Adrenal gland (tissue), 12 donors: ENCODE measurements around the gene SPATS2. TPM values are rescaled to one million over a fixed set of nuclear protein-coding genes. Genes with fewer than 3 reads are reported as not detected.

ENCODE experiments used
- DNase-seq, 7 donors: peaks; one replicate each; pipeline ENCODE4 v3.0.0-alpha.2; 2019 to 2020
- H3K27ac ChIP-seq, 5 donors: fragments of 200-600 bp; sonication (generic) in 4 of 5; 1 replicate in 3 of 5; 2 replicates in 2 of 5; pipeline versions ENCODE4 v1.5.1 to v1.8.0; 2016 to 2020; ENCODE audit warnings: mild to moderate bottlenecking in 1 of 5
- H3K27me3 ChIP-seq: fragments of 200-600 bp; 2 replicates; pipeline ENCODE4 v1.8.0; 2021
- H3K36me3 ChIP-seq, 2 donors: fragments of 200-600 bp; replicated peaks in 1 of 2; 1 replicate in 1 of 2; 2 replicates in 1 of 2; pipeline versions ENCODE4 v1.5.1 to v1.8.0; 2018 to 2022
- H3K4me1 ChIP-seq, 2 donors: fragments of 200-600 bp; replicated peaks in 1 of 2; 1 replicate in 1 of 2; 2 replicates in 1 of 2; pipeline versions ENCODE4 v1.5.1 to v1.8.0; 2018 to 2021
- H3K4me3 ChIP-seq, 4 donors: fragments of 200-600 bp; sonication (generic) in 3 of 4; one replicate each; pipeline ENCODE4 v1.5.1; 2016 to 2018
- H3K9me3 ChIP-seq, 3 donors: fragments of 200-600 bp; sonication (generic) in 1 of 3; replicated peaks in 1 of 3; 1 replicate in 2 of 3; 2 replicates in 1 of 3; pipeline versions ENCODE4 v1.5.1 to v1.8.0; 2016 to 2021
- POLR2A ChIP-seq, 2 donors: fragments of 450-650 bp; IDR thresholded peaks; one replicate each; pipeline ENCODE4 v1.6.1; 2017; ENCODE audit warnings: antibody characterized with exemption in 2 of 2, mild to moderate bottlenecking in 2 of 2, moderate library complexity in 1 of 2
- WGBS, 4 donors: extraction: QIAGEN DNeasy Blood & Tissue Kit in 2 of 4; methylation state at CpG; one replicate each; pipeline versions ENCODE4 v1.1.5 to v1.1.7; 2013 to 2017; 5-methylcytosine and 5-hydroxymethylcytosine counted together
- intact Hi-C, 2 donors: fragments of 100-400 bp; cut with DNase I; formaldehyde crosslinking; loops; one replicate each; pipeline versions ENCODE4 v1.14.1 to v1.15.0; 2022 to 2023
- polyA plus RNA-seq, 3 donors: library from polyadenylated mRNA; stranded (reverse); fragments of 200-250 nt in 2 of 3; fragments of 350-450 nt in 1 of 3; fragmentation: Illumina TruSeq in 1 of 3; extraction: RNeasy Lipid Tissue Mini Kit (QIAGEN cat#74804) in 1 of 3; gene quantifications; one replicate each; pipeline ENCODE4 v1.2.3, GENCODE V29; 2013 to 2014
- total RNA-seq, 9 donors: library from RNA; depleted of rRNA in 4 of 9; stranded (reverse); fragments of >200 nt in 4 of 9; fragments of 120-200 nt in 1 of 9; fragmentation: NEBNext Ultra II Directional in 1 of 9; extraction: Animal tissue kit (Norgen Biotek cat#: 25700) in 1 of 9; gene quantifications; one replicate each; pipeline versions ENCODE4 v1.1.0 to v1.2.4, GENCODE V29; 2013 to 2023
- TF ChIP-seq, protein P1 (sequence below), 6 experiments: fragments of 450-650 bp in 4 of 6; fragments of 200-600 bp in 2 of 6; sonication (generic) in 1 of 6; IDR thresholded peaks; 1 replicate in 5 of 6; 2 replicates in 1 of 6; pipeline versions ENCODE4 v1.5.1 to v1.8.0; 2016 to 2021; ENCODE audit warnings: antibody characterized with exemption in 6 of 6, mild to moderate bottlenecking in 2 of 6, moderate library complexity in 1 of 6
- donor health status: healthy with polysubstance abuse.
- donor health status: Bipolar disorder and iron deficiency.
- donor health status: DM: yes; HTN: yes; CAD: no.
- donor health status: DM: no; HTN: no; CAD: no.
- donor health status: DM: no; HTN: no; CAD: no.
- donor health status: DM: yes; HTN: yes; CAD: no.

The SPATS2 gene
- total and polyA plus RNA-seq, 12 donors: 4.9 to 23.1 (median 15.1) TPM

DNA sequence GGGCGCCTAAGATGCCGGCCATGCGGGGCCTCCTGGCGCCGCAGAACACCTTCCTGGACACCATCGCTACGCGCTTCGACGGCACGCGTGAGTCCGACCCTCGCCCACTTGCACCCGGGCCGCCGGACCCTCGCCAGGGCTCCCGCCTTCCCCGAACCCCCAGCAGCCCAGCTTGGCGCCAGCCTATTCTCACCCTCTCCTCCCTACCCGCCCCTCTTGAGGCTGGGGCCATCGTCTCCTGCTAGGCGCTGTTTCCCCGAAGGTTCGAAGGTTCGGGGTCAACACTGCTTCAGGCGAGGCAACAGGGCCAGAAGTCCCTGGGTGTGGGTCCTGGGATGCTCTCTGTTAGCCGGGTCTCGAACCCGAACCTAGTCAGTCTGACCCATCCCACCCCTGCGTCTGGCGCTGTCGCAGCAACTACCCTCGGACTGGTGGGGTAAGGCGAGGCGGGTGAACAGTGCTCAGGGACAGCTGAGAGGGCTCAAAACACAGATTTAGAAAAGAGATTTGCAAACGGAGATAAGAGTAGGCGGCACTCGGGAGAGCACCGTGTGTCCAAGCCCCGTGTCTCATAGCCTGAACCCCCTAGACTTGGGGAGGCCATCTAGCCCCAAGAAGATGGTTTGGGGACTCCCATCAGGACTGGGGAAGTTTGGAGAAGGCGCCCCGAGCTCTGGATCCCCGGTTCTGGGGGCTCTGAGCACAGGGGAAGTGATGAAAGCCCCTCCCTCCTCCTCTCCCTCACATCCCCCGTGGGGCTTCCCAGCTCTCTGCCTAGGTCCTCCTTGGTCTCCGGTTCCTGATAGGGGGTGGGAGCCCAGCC is 172.4 kb downstream of the SPATS2 start:
- DNase-seq: no peak

DNA sequence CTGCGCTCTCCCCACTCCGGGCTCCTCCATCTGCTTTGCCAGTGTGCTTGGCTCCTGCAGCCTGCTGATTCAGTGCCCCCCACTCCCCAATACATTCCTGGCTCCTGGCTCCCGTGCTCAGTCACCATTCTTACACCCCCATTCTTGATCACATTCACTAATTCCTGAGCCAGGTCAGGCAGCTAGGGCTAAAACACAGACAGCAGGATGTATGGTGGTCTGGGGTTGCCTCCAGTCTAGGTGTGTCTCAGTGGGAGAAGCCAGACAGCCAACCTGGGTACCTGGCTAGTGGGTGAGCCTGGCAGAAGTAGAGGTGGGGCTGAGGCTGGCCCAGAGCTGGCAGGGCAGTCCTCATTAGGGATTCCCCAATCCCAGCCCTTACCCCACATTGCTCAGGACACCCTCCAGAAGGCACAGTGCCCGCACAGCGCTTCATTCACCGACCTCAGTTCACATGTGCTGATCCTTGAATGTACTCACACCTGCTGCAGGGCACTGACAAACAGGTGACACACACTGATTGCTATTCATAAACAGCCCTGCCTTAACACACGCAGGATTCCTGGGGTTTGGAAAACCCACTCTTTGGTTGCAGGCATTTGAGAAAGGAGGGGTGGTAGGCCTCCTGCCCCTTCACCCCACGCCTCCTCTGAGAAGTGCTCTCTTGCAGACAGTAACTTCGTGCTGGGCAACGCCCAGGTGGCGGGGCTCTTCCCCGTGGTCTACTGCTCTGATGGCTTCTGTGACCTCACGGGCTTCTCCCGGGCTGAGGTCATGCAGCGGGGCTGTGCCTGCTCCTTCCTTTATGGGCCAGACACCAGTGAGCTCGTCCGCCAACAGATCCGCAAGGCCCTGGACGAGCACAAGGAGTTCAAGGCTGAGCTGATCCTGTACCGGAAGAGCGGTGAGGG is 173.2 kb downstream of the SPATS2 start:
- H3K27ac ChIP-seq: no peak overlapping the region
- WGBS, 4 donors: 87 to 90% (median 88%) methylated on average over 15 to 21 of the region's 21 CpGs
- no peaks in the 10 kb centered on the region for H3K9me3 ChIP-seq
- no peak overlapping the region for H3K4me3 ChIP-seq
- intact Hi-C loops: no loop called here
- H3K36me3 ChIP-seq: no peaks in the 10 kb centered on the region
- no peak for DNase-seq
- H3K27me3 ChIP-seq: no peaks in the 10 kb centered on the region
- H3K4me1 ChIP-seq: peaks cover 13 to 16% of the 10 kb centered on the region in 2 donors
- no peak for TF ChIP-seq POLR2A (IDR thresholded peaks at IDR 0.05)
- TF ChIP-seq, protein P1, sequence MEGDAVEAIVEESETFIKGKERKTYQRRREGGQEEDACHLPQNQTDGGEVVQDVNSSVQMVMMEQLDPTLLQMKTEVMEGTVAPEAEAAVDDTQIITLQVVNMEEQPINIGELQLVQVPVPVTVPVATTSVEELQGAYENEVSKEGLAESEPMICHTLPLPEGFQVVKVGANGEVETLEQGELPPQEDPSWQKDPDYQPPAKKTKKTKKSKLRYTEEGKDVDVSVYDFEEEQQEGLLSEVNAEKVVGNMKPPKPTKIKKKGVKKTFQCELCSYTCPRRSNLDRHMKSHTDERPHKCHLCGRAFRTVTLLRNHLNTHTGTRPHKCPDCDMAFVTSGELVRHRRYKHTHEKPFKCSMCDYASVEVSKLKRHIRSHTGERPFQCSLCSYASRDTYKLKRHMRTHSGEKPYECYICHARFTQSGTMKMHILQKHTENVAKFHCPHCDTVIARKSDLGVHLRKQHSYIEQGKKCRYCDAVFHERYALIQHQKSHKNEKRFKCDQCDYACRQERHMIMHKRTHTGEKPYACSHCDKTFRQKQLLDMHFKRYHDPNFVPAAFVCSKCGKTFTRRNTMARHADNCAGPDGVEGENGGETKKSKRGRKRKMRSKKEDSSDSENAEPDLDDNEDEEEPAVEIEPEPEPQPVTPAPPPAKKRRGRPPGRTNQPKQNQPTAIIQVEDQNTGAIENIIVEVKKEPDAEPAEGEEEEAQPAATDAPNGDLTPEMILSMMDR (IDR thresholded peaks at IDR 0.05): no peak

More for the DNA sequence above, 172.4 kb downstream of the SPATS2 start:
- WGBS, 4 donors: 23 to 44% (median 32%) methylated on average over 31 to 47 of the region's 47 CpGs
- H3K4me1 ChIP-seq: peaks cover 13 to 16% of the 10 kb centered on the region in 2 donors
- no peak overlapping the region for H3K27ac ChIP-seq
- H3K9me3 ChIP-seq: no peaks in the 10 kb centered on the region
- peak overlapping the region in 1 of 4 donors; percentile 63 for H3K4me3 ChIP-seq
- intact Hi-C loops: no loop called here
- TF ChIP-seq, protein P1 (IDR thresholded peaks at IDR 0.05): no peak
- no peak for TF ChIP-seq POLR2A (IDR thresholded peaks at IDR 0.05)
- no peaks in the 10 kb centered on the region for H3K27me3 ChIP-seq
- no peaks in the 10 kb centered on the region for H3K36me3 ChIP-seq

DNA sequence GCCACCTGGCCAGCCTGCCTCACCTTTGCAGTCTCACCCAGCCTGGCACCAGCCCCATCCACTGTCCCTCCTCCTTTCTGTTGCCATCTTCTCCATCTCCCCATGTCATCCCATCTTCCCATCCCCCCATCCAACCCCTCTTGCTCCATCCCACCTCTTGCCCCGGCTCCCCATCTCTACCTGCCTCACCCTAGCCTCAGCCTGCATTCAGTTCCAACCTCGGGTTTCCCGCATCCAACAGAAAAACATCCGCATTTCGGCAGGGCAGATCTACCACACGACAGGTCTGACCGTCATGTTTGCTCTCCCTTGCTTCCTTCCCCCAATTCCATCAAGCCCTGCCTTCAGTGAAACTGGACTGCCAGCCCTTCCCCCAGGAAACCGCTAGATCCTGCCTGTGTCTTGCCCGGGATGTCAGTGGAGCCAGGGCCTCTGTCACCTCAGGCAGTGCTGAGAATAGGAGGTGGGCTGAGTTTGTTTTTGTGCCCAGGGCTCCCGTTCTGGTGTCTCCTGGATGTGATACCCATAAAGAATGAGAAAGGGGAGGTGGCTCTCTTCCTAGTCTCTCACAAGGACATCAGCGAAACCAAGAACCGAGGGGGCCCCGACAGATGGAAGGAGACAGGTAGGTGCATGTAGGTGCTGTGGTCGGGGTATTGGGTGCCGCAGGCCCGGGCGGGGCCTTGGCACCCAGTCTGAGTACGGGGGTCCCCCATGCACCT is 174.0 kb downstream of the SPATS2 start:
- Histone ChIP-seq H3K9me3 (no peaks in the 10 kb centered on the region), H3K36me3 (no peaks in the 10 kb centered on the region), H3K27ac (no peak overlapping the region), H3K27me3 (no peaks in the 10 kb centered on the region), H3K4me3 (no peak overlapping the region), H3K4me1 (peaks cover 13 to 16% of the 10 kb centered on the region in 2 donors)
- TF ChIP-seq, protein P1 (IDR thresholded peaks at IDR 0.05): no peak
- no peak for TF ChIP-seq POLR2A (IDR thresholded peaks at IDR 0.05)
- DNase-seq: peak in 1 of 7 donors; percentile 3
- intact Hi-C loops: no loop called here
- WGBS, 4 donors: 88 to 91% (median 90%) methylated on average over 18 of the region's 18 CpGs
